HepG2 (cell line): ENCODE measurements around the gene GPER1. TPM values are rescaled to one million over a fixed set of nuclear protein-coding genes. Genes with fewer than 3 reads are reported as not detected.

ENCODE experiments used
- ARID2 ChIP-seq: sonication (generic); formaldehyde crosslinking; IDR thresholded peaks from 2 replicates; pipeline ENCODE4 v1.8.1; 2022; ENCODE audit warnings: mild to moderate bottlenecking, missing genetic modification reagents, borderline replicate concordance
- ATM ChIP-seq: fragments of 450-650 bp; IDR thresholded peaks from 2 replicates; pipeline ENCODE4 v1.7.1; 2017; ENCODE audit warnings: mild to moderate bottlenecking, borderline replicate concordance
- HMG20B ChIP-seq: conservative IDR thresholded peaks from 2 replicates; pipeline ENCODE4 v1.6.1; 2016; ENCODE audit warnings: missing genetic modification reagents, missing compliant biosample characterization
- MLXIP ChIP-seq: sonication (generic); formaldehyde crosslinking; IDR thresholded peaks from 2 replicates; pipeline ENCODE4 v1.9.0; 2021; ENCODE audit warnings: missing genetic modification reagents, borderline replicate concordance
- NR2F6 ChIP-seq, 2 experiments: IDR thresholded peaks; 2 replicates each; pipeline ENCODE4 v1.6.1; 2016; ENCODE audit warnings: antibody characterized with exemption in 1 of 2, mild to moderate bottlenecking in 1 of 2
- SP4 ChIP-seq: sonication (generic); formaldehyde crosslinking; IDR thresholded peaks from 2 replicates; pipeline ENCODE4 v1.8.1; 2023; ENCODE audit warnings: mild to moderate bottlenecking, missing genetic modification reagents
- TAF1 ChIP-seq: sonication (generic); formaldehyde crosslinking; IDR thresholded peaks from 2 replicates; pipeline ENCODE4 v1.4.0; 2020; ENCODE audit warnings: missing genetic modification reagents
- TBX3 ChIP-seq: fragments of 450-650 bp; IDR thresholded peaks from 2 replicates; pipeline ENCODE4 v1.6.1; 2017; ENCODE audit warnings: antibody characterized with exemption, mild to moderate bottlenecking, inconsistent platforms, borderline replicate concordance
- TCF7 ChIP-seq: sonication (generic); IDR thresholded peaks from 2 replicates; pipeline ENCODE4 v1.6.1; 2016; ENCODE audit warnings: antibody characterized with exemption, low read depth
- ZNF292 ChIP-seq: sonication (generic); formaldehyde crosslinking; IDR thresholded peaks from 2 replicates; pipeline ENCODE4 v1.8.1; 2022; ENCODE audit warnings: mild to moderate bottlenecking, low read depth, missing genetic modification reagents, borderline replicate concordance
- ZNF557 ChIP-seq: sonication (generic); formaldehyde crosslinking; IDR thresholded peaks from 2 replicates; pipeline ENCODE4 v1.4.0; 2020; ENCODE audit warnings: missing genetic modification reagents
- ZNF672 ChIP-seq: sonication (generic); formaldehyde crosslinking; IDR thresholded peaks from 2 replicates; pipeline ENCODE4 v1.8.1; 2022; ENCODE audit warnings: missing genetic modification reagents
- ZSCAN12 ChIP-seq: sonication (generic); formaldehyde crosslinking; IDR thresholded peaks from 2 replicates; pipeline ENCODE4 v1.9.0; 2021; ENCODE audit warnings: mild to moderate bottlenecking, missing genetic modification reagents
- ZSCAN21 ChIP-seq: sonication (generic); formaldehyde crosslinking; IDR thresholded peaks from 2 replicates; pipeline ENCODE4 v1.8.0; 2022; ENCODE audit warnings: mild to moderate bottlenecking, missing genetic modification reagents, moderate library complexity, borderline replicate concordance
- polyA plus RNA-seq, 8 experiments: library from polyadenylated mRNA; depleted of rRNA in 3 of 8; stranded (reverse) in 7 of 8; unstranded in 1 of 8; fragments of >200 nt; fragmentation: Illumina TruSeq in 4 of 8; extraction: Trizol in 4 of 8; gene quantifications; 2 replicates each; pipeline versions ENCODE4 v1.2.1 to v1.2.3, GENCODE V29; 2011 to 2016; ENCODE audit warnings: low read depth in 4 of 8, missing spikeins in 1 of 8, mixed read lengths in 1 of 8; ENCODE audit not compliant: insufficient read depth in 1 of 8
- total RNA-seq, 5 experiments: library from RNA; depleted of rRNA; stranded (reverse); fragments of >200 nt; fragmentation: Illumina TruSeq; extraction: Trizol; gene quantifications; 2 replicates each; pipeline ENCODE4 v1.2.3, GENCODE V29; 2016; ENCODE audit warnings: low read depth in 1 of 5
- TF ChIP-seq, protein P1 (sequence below): sonication (generic); formaldehyde crosslinking; IDR thresholded peaks from 2 replicates; pipeline ENCODE4 v1.4.0; 2020; ENCODE audit warnings: mild to moderate bottlenecking, missing genetic modification reagents

Gene GPER1
- total and polyA plus RNA-seq, 2 of the 13 experiments (the other 11 are each of a cell fraction or from before 2014, with no cell fraction given): 12.7 to 19.7 TPM

GRCh38 chr7:1087465-1087814 lies 473 bp upstream of the GPER1 start (continued):
- TF ChIP-seq TBX3: no peak
- TF ChIP-seq, protein P1, sequence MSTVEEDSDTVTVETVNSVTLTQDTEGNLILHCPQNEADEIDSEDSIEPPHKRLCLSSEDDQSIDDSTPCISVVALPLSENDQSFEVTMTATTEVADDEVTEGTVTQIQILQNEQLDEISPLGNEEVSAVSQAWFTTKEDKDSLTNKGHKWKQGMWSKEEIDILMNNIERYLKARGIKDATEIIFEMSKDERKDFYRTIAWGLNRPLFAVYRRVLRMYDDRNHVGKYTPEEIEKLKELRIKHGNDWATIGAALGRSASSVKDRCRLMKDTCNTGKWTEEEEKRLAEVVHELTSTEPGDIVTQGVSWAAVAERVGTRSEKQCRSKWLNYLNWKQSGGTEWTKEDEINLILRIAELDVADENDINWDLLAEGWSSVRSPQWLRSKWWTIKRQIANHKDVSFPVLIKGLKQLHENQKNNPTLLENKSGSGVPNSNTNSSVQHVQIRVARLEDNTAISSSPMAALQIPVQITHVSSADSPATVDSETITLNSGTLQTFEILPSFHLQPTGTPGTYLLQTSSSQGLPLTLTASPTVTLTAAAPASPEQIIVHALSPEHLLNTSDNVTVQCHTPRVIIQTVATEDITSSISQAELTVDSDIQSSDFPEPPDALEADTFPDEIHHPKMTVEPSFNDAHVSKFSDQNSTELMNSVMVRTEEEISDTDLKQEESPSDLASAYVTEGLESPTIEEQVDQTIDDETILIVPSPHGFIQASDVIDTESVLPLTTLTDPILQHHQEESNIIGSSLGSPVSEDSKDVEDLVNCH (CRISPR knock-in tag): no peak
- TF ChIP-seq MLXIP (CRISPR knock-in tag): no peak
- no peak for TF ChIP-seq HMG20B
- TF ChIP-seq ZNF292 (CRISPR knock-in tag): no peak
- no peak for TF ChIP-seq ATM
- no peak for TF ChIP-seq NR2F6 (IDR thresholded peaks at IDR 0.05)
- no peak for TF ChIP-seq NR2F6 (CRISPR knock-in tag; IDR thresholded peaks at IDR 0.05)
- no peak for TF ChIP-seq ZSCAN12 (CRISPR knock-in tag)
- TF ChIP-seq ARID2 (CRISPR knock-in tag): no peak
- TF ChIP-seq SP4 (CRISPR knock-in tag): no peak
- no peak for TF ChIP-seq TCF7
- TF ChIP-seq ZNF672 (CRISPR knock-in tag): no peak
- TF ChIP-seq ZNF557 (CRISPR knock-in tag): no peak
- TF ChIP-seq TAF1 (CRISPR knock-in tag): no peak
- no peak for TF ChIP-seq ZSCAN21 (CRISPR knock-in tag)
